PC-9 (cell line): ENCODE data around the gene ZNF616.
A peak's percentile ranks its signal among the peaks of the same experiment; 100 is the strongest.

Source experiments
- EZH2 ChIP-seq: fragments of 200-600 bp; sonication (generic); IDR thresholded peaks from 2 replicates; pipeline ENCODE4 v1.8.0; 2017; ENCODE audit warnings: antibody characterized with exemption, low read depth
- TF ChIP-seq, protein P1 (sequence below): fragments of 200-600 bp; sonication (generic); conservative IDR thresholded peaks from 2 replicates; pipeline ENCODE4 v1.6.1; 2017; ENCODE audit warnings: mixed run types, antibody characterized with exemption, mild to moderate bottlenecking, moderate library complexity

DNA sequence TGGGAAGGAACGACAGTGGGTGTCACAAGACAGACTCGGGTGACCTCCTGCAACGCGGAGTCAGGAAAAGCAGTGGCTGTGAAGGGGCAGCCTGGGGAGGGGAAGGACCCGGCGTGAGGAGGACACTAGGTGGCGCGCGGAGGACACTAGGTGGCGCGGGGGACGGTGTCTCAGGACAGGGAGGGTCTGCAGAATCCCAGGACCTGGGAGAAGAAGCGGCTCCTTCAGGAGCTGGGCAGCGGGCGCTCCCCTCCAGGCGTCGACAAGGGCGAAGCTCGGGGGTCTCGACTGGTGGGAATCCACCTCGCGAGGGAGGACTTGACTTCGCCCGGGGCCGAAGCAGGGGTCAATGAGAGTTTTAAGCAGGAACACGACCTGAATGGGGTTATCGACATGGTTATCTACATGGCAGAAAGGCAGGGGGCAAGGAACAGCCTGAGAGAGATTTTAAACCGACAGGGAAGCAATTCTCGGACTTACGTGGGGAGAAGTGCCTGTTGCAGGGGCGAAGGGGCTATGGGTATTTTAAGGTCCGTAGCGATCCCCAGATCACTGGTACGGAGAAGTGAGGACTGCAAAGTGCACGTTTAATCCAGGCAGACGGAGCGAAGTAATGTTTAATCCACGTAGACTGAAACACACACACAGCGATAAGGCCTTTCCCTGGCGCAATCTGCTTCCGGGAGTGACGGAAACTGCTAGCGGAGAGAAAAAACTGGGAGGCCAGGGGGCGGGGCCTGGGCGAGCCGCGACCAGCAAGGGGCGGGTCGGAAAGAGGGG lies at the start of gene ZNF616:
- TF ChIP-seq, protein P1, sequence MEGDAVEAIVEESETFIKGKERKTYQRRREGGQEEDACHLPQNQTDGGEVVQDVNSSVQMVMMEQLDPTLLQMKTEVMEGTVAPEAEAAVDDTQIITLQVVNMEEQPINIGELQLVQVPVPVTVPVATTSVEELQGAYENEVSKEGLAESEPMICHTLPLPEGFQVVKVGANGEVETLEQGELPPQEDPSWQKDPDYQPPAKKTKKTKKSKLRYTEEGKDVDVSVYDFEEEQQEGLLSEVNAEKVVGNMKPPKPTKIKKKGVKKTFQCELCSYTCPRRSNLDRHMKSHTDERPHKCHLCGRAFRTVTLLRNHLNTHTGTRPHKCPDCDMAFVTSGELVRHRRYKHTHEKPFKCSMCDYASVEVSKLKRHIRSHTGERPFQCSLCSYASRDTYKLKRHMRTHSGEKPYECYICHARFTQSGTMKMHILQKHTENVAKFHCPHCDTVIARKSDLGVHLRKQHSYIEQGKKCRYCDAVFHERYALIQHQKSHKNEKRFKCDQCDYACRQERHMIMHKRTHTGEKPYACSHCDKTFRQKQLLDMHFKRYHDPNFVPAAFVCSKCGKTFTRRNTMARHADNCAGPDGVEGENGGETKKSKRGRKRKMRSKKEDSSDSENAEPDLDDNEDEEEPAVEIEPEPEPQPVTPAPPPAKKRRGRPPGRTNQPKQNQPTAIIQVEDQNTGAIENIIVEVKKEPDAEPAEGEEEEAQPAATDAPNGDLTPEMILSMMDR: peak; percentile 93
- TF ChIP-seq EZH2: no peak
